HepG2 (cell line): ENCODE measurements around the gene KLHDC2. TPM values are rescaled to one million over a fixed set of nuclear protein-coding genes. Genes with fewer than 3 reads are reported as not detected.

Experiments
- BRD4 ChIP-seq: sonication (generic); formaldehyde crosslinking; IDR thresholded peaks from 2 replicates; pipeline ENCODE4 v1.4.0; 2020; ENCODE audit warnings: missing genetic modification reagents
- DPF2 ChIP-seq: sonication (generic); formaldehyde crosslinking; IDR thresholded peaks from 2 replicates; pipeline ENCODE4 v1.4.0; 2020; ENCODE audit warnings: mild to moderate bottlenecking, low read depth, missing genetic modification reagents, borderline replicate concordance
- ELF4 ChIP-seq: sonication (generic); formaldehyde crosslinking; IDR thresholded peaks from 2 replicates; pipeline ENCODE4 v1.5.0; 2020; ENCODE audit warnings: missing genetic modification reagents, mild to moderate bottlenecking, moderate library complexity, borderline replicate concordance
- FOSL2 ChIP-seq: sonication (generic); formaldehyde crosslinking; IDR thresholded peaks from 2 replicates; pipeline ENCODE4 v1.4.0; 2020; ENCODE audit warnings: missing genetic modification reagents
- HDAC2 ChIP-seq: sonication (generic); formaldehyde crosslinking; IDR thresholded peaks from 2 replicates; pipeline ENCODE4 v1.4.0; 2020; ENCODE audit warnings: missing genetic modification reagents
- MBNL3 ChIP-seq: fragments of 250-450 bp; sonication (Bioruptor Pico); conservative IDR thresholded peaks from 2 replicates; pipeline ENCODE4 v1.8.0; 2022; ENCODE audit warnings: mild to moderate bottlenecking, inconsistent platforms
- PRMT3 ChIP-seq: sonication (generic); formaldehyde crosslinking; IDR thresholded peaks from 2 replicates; pipeline ENCODE4 v1.8.1; 2022; ENCODE audit warnings: low read depth, mild to moderate bottlenecking, moderate library complexity, missing genetic modification reagents, borderline replicate concordance
- SRY ChIP-seq: sonication (generic); formaldehyde crosslinking; IDR thresholded peaks from 2 replicates; pipeline ENCODE4 v1.8.0; 2022; ENCODE audit warnings: mild to moderate bottlenecking, missing genetic modification reagents
- TBP ChIP-seq: sonication (generic); formaldehyde crosslinking; IDR thresholded peaks from 2 replicates; pipeline ENCODE4 v1.5.0; 2020; ENCODE audit warnings: missing genetic modification reagents
- U2AF1 ChIP-seq: fragments of 200-400 bp; formaldehyde crosslinking; optimal IDR thresholded peaks from 2 replicates; pipeline ENCODE3; 2017; ENCODE audit warnings: mild to moderate bottlenecking, low read depth, low read length
- YY1 ChIP-seq: IDR thresholded peaks from 2 replicates; pipeline ENCODE4 v1.6.1; 2011; ENCODE audit warnings: low read length, low read depth, moderate library complexity, mild to moderate bottlenecking; ENCODE audit not compliant: insufficient read depth, insufficient replicate concordance
- ZNF160 ChIP-seq: sonication (generic); formaldehyde crosslinking; IDR thresholded peaks from 2 replicates; pipeline ENCODE4 v1.8.0; 2022; ENCODE audit warnings: mild to moderate bottlenecking, inconsistent platforms, missing genetic modification reagents
- ZNF232 ChIP-seq: sonication (generic); formaldehyde crosslinking; IDR thresholded peaks from 2 replicates; pipeline ENCODE4 v1.4.0; 2020; ENCODE audit warnings: missing genetic modification reagents, borderline replicate concordance
- ZNF441 ChIP-seq: sonication (generic); formaldehyde crosslinking; IDR thresholded peaks from 2 replicates; pipeline ENCODE4 v1.7.0; 2021; ENCODE audit warnings: missing genetic modification reagents, borderline replicate concordance
- ZNF446 ChIP-seq: sonication (generic); formaldehyde crosslinking; IDR thresholded peaks from 2 replicates; pipeline ENCODE4 v1.5.0; 2020; ENCODE audit warnings: mild to moderate bottlenecking, missing genetic modification reagents
- polyA plus RNA-seq, 8 experiments: library from polyadenylated mRNA; depleted of rRNA in 3 of 8; stranded (reverse) in 7 of 8; unstranded in 1 of 8; fragments of >200 nt; fragmentation: Illumina TruSeq in 4 of 8; extraction: Trizol in 4 of 8; gene quantifications; 2 replicates each; pipeline versions ENCODE4 v1.2.1 to v1.2.3, GENCODE V29; 2011 to 2016; ENCODE audit warnings: low read depth in 4 of 8, missing spikeins in 1 of 8, mixed read lengths in 1 of 8; ENCODE audit not compliant: insufficient read depth in 1 of 8
- total RNA-seq, 5 experiments: library from RNA; depleted of rRNA; stranded (reverse); fragments of >200 nt; fragmentation: Illumina TruSeq; extraction: Trizol; gene quantifications; 2 replicates each; pipeline ENCODE4 v1.2.3, GENCODE V29; 2016; ENCODE audit warnings: low read depth in 1 of 5
- TF ChIP-seq, protein P1 (sequence below): sonication (generic); formaldehyde crosslinking; IDR thresholded peaks from 2 replicates; pipeline ENCODE4 v1.9.0; 2022; ENCODE audit warnings: missing genetic modification reagents, mild to moderate bottlenecking, borderline replicate concordance
- TF ChIP-seq, protein P2 (sequence below): sonication (generic); formaldehyde crosslinking; IDR thresholded peaks from 2 replicates; pipeline ENCODE4 v1.8.1; 2022; ENCODE audit warnings: mild to moderate bottlenecking, missing genetic modification reagents
- TF ChIP-seq, protein P3 (sequence below): sonication (generic); formaldehyde crosslinking; IDR thresholded peaks from 2 replicates; pipeline ENCODE4 v1.5.1; 2020; ENCODE audit warnings: mild to moderate bottlenecking, missing genetic modification reagents, moderate library complexity
- TF ChIP-seq, protein P4 (sequence below): sonication (generic); formaldehyde crosslinking; IDR thresholded peaks from 2 replicates; pipeline ENCODE4 v1.5.0; 2020; ENCODE audit warnings: mild to moderate bottlenecking, missing genetic modification reagents, moderate library complexity

KLHDC2 gene
- total and polyA plus RNA-seq, 2 of the 13 experiments (the other 11 are each of a cell fraction or from before 2014, with no cell fraction given) = 95.5 to 170 TPM

DNA sequence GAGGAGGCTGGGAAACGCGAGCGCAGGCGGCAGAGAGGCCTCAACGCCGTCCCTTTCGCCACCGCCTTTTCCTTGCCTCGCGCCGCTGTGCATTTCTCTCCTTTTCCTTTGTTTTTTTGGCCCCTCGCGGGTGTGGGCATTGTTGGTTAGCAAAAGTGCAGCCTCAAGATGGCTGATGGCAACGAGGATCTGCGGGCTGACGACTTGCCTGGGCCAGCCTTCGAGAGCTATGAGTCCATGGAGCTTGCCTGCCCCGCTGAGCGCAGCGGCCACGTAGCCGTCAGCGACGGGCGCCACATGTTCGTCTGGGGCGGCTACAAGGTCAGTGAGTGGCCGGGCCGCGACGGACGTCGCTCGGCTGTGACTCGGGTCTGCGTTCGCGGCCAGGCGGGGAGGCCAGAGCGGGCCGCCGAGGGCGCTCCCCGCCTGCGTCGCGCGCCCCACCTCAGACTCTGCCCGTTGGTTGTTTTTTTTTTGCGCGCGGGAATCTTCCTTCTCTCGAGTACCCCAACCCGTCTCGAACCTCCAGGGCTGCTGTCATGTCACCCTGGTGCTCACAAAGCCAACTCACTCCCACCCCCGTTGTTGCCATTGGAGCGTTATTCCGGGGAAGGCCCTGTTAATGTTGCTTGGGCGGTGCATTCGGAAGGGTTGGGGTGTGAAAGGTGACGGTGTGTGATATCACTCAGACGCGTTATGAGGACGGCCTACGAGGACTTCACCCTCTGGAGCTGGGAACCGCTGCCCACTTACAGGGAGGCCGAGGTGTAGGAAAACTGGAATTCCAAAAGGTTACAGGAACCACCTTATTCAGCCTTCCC lies 558 bp downstream of the KLHDC2 start (continued):
- TF ChIP-seq, protein P1, sequence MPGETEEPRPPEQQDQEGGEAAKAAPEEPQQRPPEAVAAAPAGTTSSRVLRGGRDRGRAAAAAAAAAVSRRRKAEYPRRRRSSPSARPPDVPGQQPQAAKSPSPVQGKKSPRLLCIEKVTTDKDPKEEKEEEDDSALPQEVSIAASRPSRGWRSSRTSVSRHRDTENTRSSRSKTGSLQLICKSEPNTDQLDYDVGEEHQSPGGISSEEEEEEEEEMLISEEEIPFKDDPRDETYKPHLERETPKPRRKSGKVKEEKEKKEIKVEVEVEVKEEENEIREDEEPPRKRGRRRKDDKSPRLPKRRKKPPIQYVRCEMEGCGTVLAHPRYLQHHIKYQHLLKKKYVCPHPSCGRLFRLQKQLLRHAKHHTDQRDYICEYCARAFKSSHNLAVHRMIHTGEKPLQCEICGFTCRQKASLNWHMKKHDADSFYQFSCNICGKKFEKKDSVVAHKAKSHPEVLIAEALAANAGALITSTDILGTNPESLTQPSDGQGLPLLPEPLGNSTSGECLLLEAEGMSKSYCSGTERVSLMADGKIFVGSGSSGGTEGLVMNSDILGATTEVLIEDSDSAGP (CRISPR knock-in tag) = peak; percentile 32
- TF ChIP-seq YY1 (no peak), TBP (CRISPR knock-in tag) (no peak), MBNL3 (no peak), U2AF1 (peak; percentile 87), ZNF232 (CRISPR knock-in tag) (no peak), PRMT3 (CRISPR knock-in tag) (0 out of 2 replicates have a peak, but pooled peaks have one; percentile 46), ELF4 (no peak), HDAC2 (no peak), BRD4 (CRISPR knock-in tag) (peak; percentile 64), ZNF441 (peak; percentile 68; the same call in 1 of the 2 replicates), DPF2 (CRISPR knock-in tag) (no peak), ZNF446 (0 out of 2 replicates have a peak, but pooled peaks have one; percentile 25), SRY (CRISPR knock-in tag) (0 out of 2 replicates have a peak, but pooled peaks have one; percentile 30), ZNF160 (CRISPR knock-in tag) (0 out of 2 replicates have a peak, but pooled peaks have one; percentile 9), FOSL2 (peak; percentile 15; the same call in 1 of the 2 replicates)
- TF ChIP-seq, protein P2, sequence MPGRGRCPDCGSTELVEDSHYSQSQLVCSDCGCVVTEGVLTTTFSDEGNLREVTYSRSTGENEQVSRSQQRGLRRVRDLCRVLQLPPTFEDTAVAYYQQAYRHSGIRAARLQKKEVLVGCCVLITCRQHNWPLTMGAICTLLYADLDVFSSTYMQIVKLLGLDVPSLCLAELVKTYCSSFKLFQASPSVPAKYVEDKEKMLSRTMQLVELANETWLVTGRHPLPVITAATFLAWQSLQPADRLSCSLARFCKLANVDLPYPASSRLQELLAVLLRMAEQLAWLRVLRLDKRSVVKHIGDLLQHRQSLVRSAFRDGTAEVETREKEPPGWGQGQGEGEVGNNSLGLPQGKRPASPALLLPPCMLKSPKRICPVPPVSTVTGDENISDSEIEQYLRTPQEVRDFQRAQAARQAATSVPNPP (CRISPR knock-in tag) = no peak
- TF ChIP-seq, protein P3, sequence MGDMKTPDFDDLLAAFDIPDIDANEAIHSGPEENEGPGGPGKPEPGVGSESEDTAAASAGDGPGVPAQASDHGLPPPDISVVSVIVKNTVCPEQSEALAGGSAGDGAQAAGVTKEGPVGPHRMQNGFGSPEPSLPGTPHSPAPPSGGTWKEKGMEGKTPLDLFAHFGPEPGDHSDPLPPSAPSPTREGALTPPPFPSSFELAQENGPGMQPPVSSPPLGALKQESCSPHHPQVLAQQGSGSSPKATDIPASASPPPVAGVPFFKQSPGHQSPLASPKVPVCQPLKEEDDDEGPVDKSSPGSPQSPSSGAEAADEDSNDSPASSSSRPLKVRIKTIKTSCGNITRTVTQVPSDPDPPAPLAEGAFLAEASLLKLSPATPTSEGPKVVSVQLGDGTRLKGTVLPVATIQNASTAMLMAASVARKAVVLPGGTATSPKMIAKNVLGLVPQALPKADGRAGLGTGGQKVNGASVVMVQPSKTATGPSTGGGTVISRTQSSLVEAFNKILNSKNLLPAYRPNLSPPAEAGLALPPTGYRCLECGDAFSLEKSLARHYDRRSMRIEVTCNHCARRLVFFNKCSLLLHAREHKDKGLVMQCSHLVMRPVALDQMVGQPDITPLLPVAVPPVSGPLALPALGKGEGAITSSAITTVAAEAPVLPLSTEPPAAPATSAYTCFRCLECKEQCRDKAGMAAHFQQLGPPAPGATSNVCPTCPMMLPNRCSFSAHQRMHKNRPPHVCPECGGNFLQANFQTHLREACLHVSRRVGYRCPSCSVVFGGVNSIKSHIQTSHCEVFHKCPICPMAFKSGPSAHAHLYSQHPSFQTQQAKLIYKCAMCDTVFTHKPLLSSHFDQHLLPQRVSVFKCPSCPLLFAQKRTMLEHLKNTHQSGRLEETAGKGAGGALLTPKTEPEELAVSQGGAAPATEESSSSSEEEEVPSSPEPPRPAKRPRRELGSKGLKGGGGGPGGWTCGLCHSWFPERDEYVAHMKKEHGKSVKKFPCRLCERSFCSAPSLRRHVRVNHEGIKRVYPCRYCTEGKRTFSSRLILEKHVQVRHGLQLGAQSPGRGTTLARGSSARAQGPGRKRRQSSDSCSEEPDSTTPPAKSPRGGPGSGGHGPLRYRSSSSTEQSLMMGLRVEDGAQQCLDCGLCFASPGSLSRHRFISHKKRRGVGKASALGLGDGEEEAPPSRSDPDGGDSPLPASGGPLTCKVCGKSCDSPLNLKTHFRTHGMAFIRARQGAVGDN (CRISPR knock-in tag) = peak; percentile 76
- TF ChIP-seq, protein P4, sequence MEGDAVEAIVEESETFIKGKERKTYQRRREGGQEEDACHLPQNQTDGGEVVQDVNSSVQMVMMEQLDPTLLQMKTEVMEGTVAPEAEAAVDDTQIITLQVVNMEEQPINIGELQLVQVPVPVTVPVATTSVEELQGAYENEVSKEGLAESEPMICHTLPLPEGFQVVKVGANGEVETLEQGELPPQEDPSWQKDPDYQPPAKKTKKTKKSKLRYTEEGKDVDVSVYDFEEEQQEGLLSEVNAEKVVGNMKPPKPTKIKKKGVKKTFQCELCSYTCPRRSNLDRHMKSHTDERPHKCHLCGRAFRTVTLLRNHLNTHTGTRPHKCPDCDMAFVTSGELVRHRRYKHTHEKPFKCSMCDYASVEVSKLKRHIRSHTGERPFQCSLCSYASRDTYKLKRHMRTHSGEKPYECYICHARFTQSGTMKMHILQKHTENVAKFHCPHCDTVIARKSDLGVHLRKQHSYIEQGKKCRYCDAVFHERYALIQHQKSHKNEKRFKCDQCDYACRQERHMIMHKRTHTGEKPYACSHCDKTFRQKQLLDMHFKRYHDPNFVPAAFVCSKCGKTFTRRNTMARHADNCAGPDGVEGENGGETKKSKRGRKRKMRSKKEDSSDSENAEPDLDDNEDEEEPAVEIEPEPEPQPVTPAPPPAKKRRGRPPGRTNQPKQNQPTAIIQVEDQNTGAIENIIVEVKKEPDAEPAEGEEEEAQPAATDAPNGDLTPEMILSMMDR (CRISPR knock-in tag) = peak; percentile 14; the same call in 1 of the 2 replicates
